Mesenchymal stem cell (in vitro differentiated cells and primary cell): ENCODE results near the gene TMEM221.
A peak's percentile ranks its signal among the peaks of the same experiment; 100 is the strongest.

Experiments used
- DNase-seq: peaks from one replicate; pipeline ENCODE4 v3.0.0-alpha.2; 2013
- H2AFZ ChIP-seq: one replicate; pipeline ENCODE4 v1.6.1; 2013; ENCODE audit warnings: low read depth, mild to moderate bottlenecking, control low read depth, inconsistent platforms, low read length, moderate library complexity
- H2AK5ac ChIP-seq: 2 replicates; pipeline ENCODE4 v1.6.1; 2013; ENCODE audit warnings: low read length, moderate library complexity, mild to moderate bottlenecking, inconsistent platforms; ENCODE audit not compliant: severe bottlenecking
- H2BK120ac ChIP-seq: one replicate; pipeline ENCODE4 v1.6.1; 2013; ENCODE audit warnings: low read depth, mild to moderate bottlenecking, inconsistent platforms, low read length, moderate library complexity
- H2BK12ac ChIP-seq, 2 experiments: one replicate each; pipeline ENCODE4 v1.6.1; 2013; ENCODE audit warnings: inconsistent platforms in 2 of 2, low read length in 2 of 2, mild to moderate bottlenecking in 2 of 2, moderate library complexity in 2 of 2, control low read depth in 1 of 2
- H2BK15ac ChIP-seq: one replicate; pipeline ENCODE4 v1.6.1; 2013; ENCODE audit warnings: mild to moderate bottlenecking, low read depth, inconsistent platforms; ENCODE audit not compliant: poor library complexity, severe bottlenecking
- H2BK5ac ChIP-seq: 2 replicates; pipeline ENCODE4 v1.6.1; 2013; ENCODE audit warnings: low read depth, mild to moderate bottlenecking, low read length, control low read depth, inconsistent platforms; ENCODE audit not compliant: poor library complexity, severe bottlenecking
- H3K14ac ChIP-seq, 2 experiments: one replicate each; pipeline ENCODE4 v1.6.1; 2013; ENCODE audit warnings: inconsistent platforms in 2 of 2, low read length in 2 of 2, control low read depth in 1 of 2, mild to moderate bottlenecking in 1 of 2, moderate library complexity in 1 of 2
- H3K18ac ChIP-seq, 2 experiments: one replicate each; pipeline ENCODE4 v1.6.1; 2013; ENCODE audit warnings: inconsistent platforms in 2 of 2, low read length in 2 of 2, control low read depth in 1 of 2, low read depth in 1 of 2, mild to moderate bottlenecking in 1 of 2
- H3K23ac ChIP-seq, 2 experiments: one replicate each; pipeline ENCODE4 v1.6.1; 2013; ENCODE audit warnings: inconsistent platforms in 2 of 2, low read length in 2 of 2, mild to moderate bottlenecking in 2 of 2, moderate library complexity in 2 of 2, control low read depth in 1 of 2
- H3K27ac ChIP-seq: 2 replicates; pipeline ENCODE4 v1.5.1; 2013; ENCODE audit warnings: mild to moderate bottlenecking, moderate library complexity, low read length, control low read depth, inconsistent platforms; ENCODE audit not compliant: poor library complexity, severe bottlenecking
- H3K27me3 ChIP-seq, 2 experiments: 2 replicates each; pipeline versions ENCODE4 v1.6.1 to v1.7.0; 2013; ENCODE audit warnings: low read length in 2 of 2, mild to moderate bottlenecking in 2 of 2, moderate library complexity in 2 of 2, control low read depth in 1 of 2, inconsistent platforms in 1 of 2; ENCODE audit not compliant: control insufficient read depth in 1 of 2, insufficient read depth in 1 of 2
- H3K36me3 ChIP-seq, 2 experiments: 2 replicates each; pipeline versions ENCODE4 v1.6.1 to v1.7.0; 2013; ENCODE audit warnings: low read length in 2 of 2, control low read depth in 1 of 2, inconsistent platforms in 1 of 2, low read depth in 1 of 2, mild to moderate bottlenecking in 1 of 2; ENCODE audit not compliant: insufficient read depth in 2 of 2, control insufficient read depth in 1 of 2
- H3K4ac ChIP-seq, 2 experiments: one replicate each; pipeline ENCODE4 v1.6.1; 2013; ENCODE audit warnings: inconsistent platforms in 2 of 2, low read length in 2 of 2, mild to moderate bottlenecking in 2 of 2, moderate library complexity in 2 of 2, control low read depth in 1 of 2, low read depth in 1 of 2
- H3K4me1 ChIP-seq: 2 replicates; pipeline ENCODE4 v1.6.1; 2013; ENCODE audit warnings: low read depth, low read length, control low read depth; ENCODE audit not compliant: control insufficient read depth, insufficient read depth
- H3K4me2 ChIP-seq: 2 replicates; pipeline ENCODE4 v1.6.1; 2013; ENCODE audit warnings: low read length, mild to moderate bottlenecking, inconsistent platforms; ENCODE audit not compliant: poor library complexity, severe bottlenecking
- H3K4me3 ChIP-seq, 2 experiments: 2 replicates each; pipeline versions ENCODE4 v1.5.1 to v1.7.0; 2013; ENCODE audit warnings: low read length in 2 of 2, mild to moderate bottlenecking in 2 of 2, control low read depth in 1 of 2, low read depth in 1 of 2; ENCODE audit not compliant: insufficient read depth in 1 of 2
- H3K79me1 ChIP-seq: replicated peaks from 2 replicates; pipeline ENCODE4 v1.6.1; 2013; ENCODE audit warnings: mild to moderate bottlenecking, control low read depth, low read length, inconsistent platforms; ENCODE audit not compliant: poor library complexity, severe bottlenecking
- H3K9ac ChIP-seq: 2 replicates; pipeline ENCODE4 v1.7.0; 2013; ENCODE audit warnings: mild to moderate bottlenecking, low read length, moderate library complexity
- H3K9me3 ChIP-seq: 2 replicates; pipeline ENCODE4 v1.7.0; 2013; ENCODE audit warnings: mild to moderate bottlenecking, low read length; ENCODE audit not compliant: control insufficient read depth
- H4K8ac ChIP-seq: one replicate; pipeline ENCODE4 v1.6.1; 2013; ENCODE audit warnings: inconsistent platforms, mild to moderate bottlenecking, low read length, moderate library complexity
- H4K91ac ChIP-seq: one replicate; pipeline ENCODE4 v1.6.1; 2013; ENCODE audit warnings: mild to moderate bottlenecking, low read length, inconsistent platforms
- whole genome bisulfite sequencing: methylation state at CpG from one replicate; pipeline ENCODE4 v1.1.7; 2013; ENCODE audit warnings: mixed read lengths; 5-methylcytosine and 5-hydroxymethylcytosine counted together

The TMEM221 gene

DNA sequence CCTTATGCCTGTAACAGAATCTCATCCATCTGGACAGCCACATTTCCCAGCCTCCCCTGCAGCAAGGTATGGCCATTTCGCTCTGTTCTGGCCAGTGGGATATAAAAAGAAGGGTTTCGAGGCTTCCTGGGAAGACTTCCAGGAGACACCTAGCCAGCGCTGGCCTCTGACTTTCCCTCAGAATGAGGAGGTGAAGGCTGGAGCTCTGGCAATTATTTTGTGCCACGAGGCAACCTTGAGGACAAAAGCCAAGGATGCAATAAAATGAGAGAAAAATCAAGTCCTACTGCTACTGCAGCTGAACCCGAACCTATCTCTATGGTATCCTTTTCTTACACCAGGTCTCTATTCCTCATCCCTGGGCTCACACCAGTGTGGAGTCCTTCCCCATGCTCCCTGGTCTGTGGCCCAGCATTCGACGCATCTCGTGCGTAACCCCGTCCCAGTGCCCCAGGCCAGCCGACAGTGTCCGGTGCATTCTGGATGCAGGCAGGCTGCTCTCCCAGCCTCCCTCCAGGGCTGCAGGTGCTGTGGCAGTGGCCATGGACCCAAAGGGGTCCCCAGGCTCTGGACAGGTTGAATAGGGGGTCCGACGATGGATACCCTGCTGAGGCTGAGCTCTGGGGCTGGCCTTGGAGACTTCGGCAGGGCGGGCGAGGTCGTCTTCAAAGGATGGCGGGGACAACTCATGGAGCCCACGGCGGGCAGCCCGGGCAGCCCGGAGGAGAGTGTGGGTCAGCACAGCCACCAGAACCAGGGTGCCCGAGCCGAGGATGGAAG is 12.2 kb downstream of the TMEM221 start:
- Histone ChIP-seq H3K9ac (no peak overlapping the region), H2BK15ac (no peak overlapping the region), H2AFZ (no peak overlapping the region), H4K91ac (no peak overlapping the region), H3K27ac (no peak overlapping the region), H3K14ac (no peak overlapping the region), H3K23ac (no peak overlapping the region), H4K8ac (no peak overlapping the region), H3K4ac (no peak overlapping the region), H2BK120ac (no peak overlapping the region), H2AK5ac (no peak overlapping the region), H3K4me2 (no peak overlapping the region), H3K4me1 (no peaks in the 10 kb centered on the region), H2BK5ac (no peak overlapping the region), H3K27me3 (peaks cover 5% of the 10 kb centered on the region in 2 experiments), H3K4me3 (no peak overlapping the region), H2BK12ac (no peak overlapping the region), H3K9me3 (no peaks in the 10 kb centered on the region), H3K79me1 (no peaks in the 10 kb centered on the region), H3K18ac (peak overlapping the region in 1 of 2 experiments; percentile 11), H3K36me3 (no peaks in the 10 kb centered on the region)
- DNase-seq, result no peak
- WGBS, result 91% methylated on average over 21 of the region's 25 CpGs

DNA sequence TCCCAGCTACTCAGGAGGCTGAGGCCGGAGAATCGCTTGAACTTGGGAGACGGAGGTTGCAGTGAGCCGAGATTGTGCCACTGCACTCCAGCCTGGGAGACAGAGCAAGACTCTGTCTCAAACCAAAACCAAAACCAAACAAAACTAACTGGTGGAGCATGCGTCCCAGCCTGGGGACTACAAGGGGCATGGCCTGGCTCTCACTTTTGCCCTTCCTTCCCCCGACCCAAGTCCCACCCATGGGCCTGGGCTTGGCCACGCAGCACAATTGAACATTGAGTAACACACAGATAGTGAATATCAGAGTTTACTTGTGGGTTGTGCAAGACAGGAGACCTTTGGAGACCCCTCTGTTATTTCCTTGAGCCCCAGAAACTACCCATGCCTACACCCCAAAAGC is 13.2 kb downstream of the TMEM221 start:
- no peak for DNase-seq

DNA sequence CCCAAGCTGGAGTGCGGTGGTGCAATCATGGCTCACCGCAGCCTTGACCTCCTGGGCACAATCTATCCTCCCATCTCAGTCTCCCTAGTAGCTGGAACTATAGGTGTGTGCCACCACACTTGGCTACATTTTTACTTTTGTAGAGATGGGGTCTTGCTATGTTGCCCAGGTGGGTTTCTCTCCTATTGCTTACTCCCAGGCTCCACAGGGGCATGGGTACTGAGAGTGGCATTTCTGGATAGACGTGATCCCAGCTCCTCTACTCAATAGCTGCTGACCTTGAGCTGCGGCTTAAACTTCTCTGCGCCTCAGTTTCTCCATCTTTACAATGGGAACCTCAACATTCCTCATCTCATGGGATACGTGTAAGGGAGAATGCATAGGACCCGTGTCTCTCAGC is 17.1 kb downstream of the TMEM221 start:
- Histone ChIP-seq H3K9me3 (no peaks in the 10 kb centered on the region), H4K91ac (no peak overlapping the region), H3K9ac (no peak overlapping the region), H3K23ac (no peak overlapping the region), H3K27me3 (no peaks in the 10 kb centered on the region), H3K79me1 (no peaks in the 10 kb centered on the region), H4K8ac (no peak overlapping the region), H2BK120ac (no peak overlapping the region), H3K4ac (no peak overlapping the region), H3K18ac (no peak overlapping the region), H3K4me1 (no peaks in the 10 kb centered on the region), H2BK5ac (no peak overlapping the region), H2AFZ (no peak overlapping the region), H3K4me2 (no peak overlapping the region), H3K4me3 (no peak overlapping the region), H3K14ac (no peak overlapping the region), H3K27ac (no peak overlapping the region), H2AK5ac (no peak overlapping the region), H3K36me3 (no peaks in the 10 kb centered on the region), H2BK12ac (no peak overlapping the region), H2BK15ac (no peak overlapping the region)
- DNase-seq, result no peak
- WGBS, result 91% methylated on average over 6 of the region's 7 CpGs

More for the DNA sequence above, 13.2 kb downstream of the TMEM221 start:
- H3K23ac ChIP-seq, result no peak overlapping the region
- H3K14ac ChIP-seq, result no peak overlapping the region
- WGBS, result 96% methylated on average over 6 of the region's 7 CpGs
- no peak overlapping the region for H4K91ac ChIP-seq
- H2BK12ac ChIP-seq, result no peak overlapping the region
- H3K27ac ChIP-seq, result no peak overlapping the region
- H3K9ac ChIP-seq, result no peak overlapping the region
- no peak overlapping the region for H2AFZ ChIP-seq
- no peak overlapping the region for H3K4me2 ChIP-seq
- no peak overlapping the region for H2BK120ac ChIP-seq
- H3K18ac ChIP-seq, result no peak overlapping the region
- no peaks in the 10 kb centered on the region for H3K36me3 ChIP-seq
- H2BK15ac ChIP-seq, result no peak overlapping the region
- no peak overlapping the region for H3K4ac ChIP-seq
- H3K4me3 ChIP-seq, result no peak overlapping the region
- no peaks in the 10 kb centered on the region for H3K9me3 ChIP-seq
- no peaks in the 10 kb centered on the region for H3K79me1 ChIP-seq
- H3K4me1 ChIP-seq, result no peaks in the 10 kb centered on the region
- H4K8ac ChIP-seq, result no peak overlapping the region
- H2BK5ac ChIP-seq, result no peak overlapping the region
- H3K27me3 ChIP-seq, result peaks cover 5% of the 10 kb centered on the region in 2 experiments
- no peak overlapping the region for H2AK5ac ChIP-seq

DNA sequence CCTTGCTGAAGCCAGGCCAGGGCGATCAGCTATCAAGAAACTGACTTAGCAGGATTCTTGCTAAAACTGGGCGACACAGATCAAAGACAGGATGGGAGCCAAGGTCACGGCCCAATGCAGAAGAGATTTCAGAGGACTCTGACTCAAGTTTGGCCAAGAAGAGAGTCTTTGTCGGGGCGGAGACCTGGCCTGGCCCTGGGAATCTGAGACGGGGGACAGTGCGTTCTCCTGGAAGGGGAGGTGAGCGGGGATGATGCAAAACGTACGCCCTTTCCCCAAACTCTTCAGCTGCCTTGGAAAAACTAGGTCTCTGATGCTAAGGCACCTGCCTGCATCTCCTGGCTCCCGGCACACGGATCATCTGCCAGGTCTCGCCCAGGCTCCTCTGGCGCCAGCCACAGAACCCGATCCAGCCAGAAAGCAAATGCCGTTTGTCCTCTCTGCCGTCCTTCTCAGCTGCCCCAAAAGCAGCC is 18.8 kb downstream of the TMEM221 start:
- no peaks in the 10 kb centered on the region for H3K27me3 ChIP-seq
- H3K9ac ChIP-seq, result peak overlapping the region; percentile 15
- H3K4me1 ChIP-seq, result peaks cover 6% of the 10 kb centered on the region
- no peak overlapping the region for H2AK5ac ChIP-seq
- H3K4ac ChIP-seq, result no peak overlapping the region
- H2BK120ac ChIP-seq, result no peak overlapping the region
- H2BK15ac ChIP-seq, result no peak overlapping the region
- H3K23ac ChIP-seq, result no peak overlapping the region
- WGBS, result 89% methylated on average over 17 of the region's 17 CpGs
- no peak overlapping the region for H3K27ac ChIP-seq
- no peak overlapping the region for H3K4me3 ChIP-seq
- H2AFZ ChIP-seq, result no peak overlapping the region
- DNase-seq, result no peak
- H3K4me2 ChIP-seq, result no peak overlapping the region
- no peak overlapping the region for H2BK12ac ChIP-seq
- no peak overlapping the region for H3K14ac ChIP-seq
- H2BK5ac ChIP-seq, result no peak overlapping the region
- H3K36me3 ChIP-seq, result peaks cover 0 to under 1% of the 10 kb centered on the region in 2 experiments
- H3K79me1 ChIP-seq, result no peaks in the 10 kb centered on the region
- no peak overlapping the region for H3K18ac ChIP-seq
- H4K91ac ChIP-seq, result no peak overlapping the region
- no peaks in the 10 kb centered on the region for H3K9me3 ChIP-seq
- no peak overlapping the region for H4K8ac ChIP-seq
